OCI-LY3 (cell line): Measurements from ENCODE around the gene KRTAP10-4.

Experiments
- CTCF ChIP-seq: fragments of 200-600, 300-600 bp; sonication (generic); IDR thresholded peaks from 2 replicates; pipeline ENCODE4 v1.5.1; 2014; ENCODE audit warnings: antibody characterized with exemption, low read length, low read depth
- EZH2phosphoT487 ChIP-seq: fragments of 200-600 bp; shearing (Covaris generic); IDR thresholded peaks from 2 replicates; pipeline ENCODE4 v1.6.1; 2018; ENCODE audit warnings: antibody characterized with exemption, mixed run types, low read depth

DNA sequence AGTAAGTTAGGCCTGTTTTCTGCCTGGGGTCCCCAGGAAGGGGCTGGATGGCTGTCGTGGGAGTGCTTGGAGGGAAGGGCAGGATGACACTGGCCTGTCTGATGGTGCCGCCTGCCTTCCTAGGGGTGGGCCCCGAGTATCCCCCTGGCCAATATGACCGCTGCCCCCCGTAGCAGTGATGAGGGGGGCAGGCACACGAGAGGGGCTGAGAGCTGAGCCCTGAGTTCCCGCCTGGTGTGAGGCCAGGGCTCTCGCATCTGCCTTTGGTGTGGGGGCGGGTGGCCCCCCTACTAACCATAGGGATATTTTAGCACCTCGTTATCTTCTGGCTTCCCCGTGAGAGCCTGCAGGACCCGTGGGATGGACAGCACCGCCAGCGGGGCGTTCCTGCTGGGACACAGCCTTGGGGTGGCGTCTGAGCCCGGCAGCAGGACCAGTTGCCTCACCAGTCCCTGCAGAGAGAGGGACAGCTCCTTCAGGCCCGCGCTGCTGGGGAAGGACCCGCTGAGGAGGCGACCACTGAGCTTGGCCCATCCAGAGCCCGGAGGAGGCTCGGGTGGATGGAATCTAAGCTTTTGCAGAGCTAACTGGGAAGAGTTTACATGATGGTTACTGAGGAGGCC, 43.9 kb upstream of the KRTAP10-4 start:
- TF ChIP-seq CTCF (no peak), EZH2phosphoT487 (no peak)
